GM18519 (cell line): ENCODE measurements around the gene EPC2.

ENCODE experiments used
- ATAC-seq: cut with Tn5 transposase; IDR thresholded peaks from one replicate; pipeline ENCODE4 v1.9.1; 2021; ENCODE audit warnings: mild to moderate bottlenecking, moderate library complexity; ENCODE audit not compliant: unreplicated experiment, low FRiP score

The EPC2 gene, protein sequence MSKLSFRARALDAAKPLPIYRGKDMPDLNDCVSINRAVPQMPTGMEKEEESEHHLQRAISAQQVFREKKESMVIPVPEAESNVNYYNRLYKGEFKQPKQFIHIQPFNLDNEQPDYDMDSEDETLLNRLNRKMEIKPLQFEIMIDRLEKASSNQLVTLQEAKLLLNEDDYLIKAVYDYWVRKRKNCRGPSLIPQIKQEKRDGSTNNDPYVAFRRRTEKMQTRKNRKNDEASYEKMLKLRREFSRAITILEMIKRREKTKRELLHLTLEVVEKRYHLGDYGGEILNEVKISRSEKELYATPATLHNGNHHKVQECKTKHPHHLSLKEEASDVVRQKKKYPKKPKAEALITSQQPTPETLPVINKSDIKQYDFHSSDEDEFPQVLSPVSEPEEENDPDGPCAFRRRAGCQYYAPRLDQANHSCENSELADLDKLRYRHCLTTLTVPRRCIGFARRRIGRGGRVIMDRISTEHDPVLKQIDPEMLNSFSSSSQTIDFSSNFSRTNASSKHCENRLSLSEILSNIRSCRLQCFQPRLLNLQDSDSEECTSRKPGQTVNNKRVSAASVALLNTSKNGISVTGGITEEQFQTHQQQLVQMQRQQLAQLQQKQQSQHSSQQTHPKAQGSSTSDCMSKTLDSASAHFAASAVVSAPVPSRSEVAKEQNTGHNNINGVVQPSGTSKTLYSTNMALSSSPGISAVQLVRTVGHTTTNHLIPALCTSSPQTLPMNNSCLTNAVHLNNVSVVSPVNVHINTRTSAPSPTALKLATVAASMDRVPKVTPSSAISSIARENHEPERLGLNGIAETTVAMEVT

DNA sequence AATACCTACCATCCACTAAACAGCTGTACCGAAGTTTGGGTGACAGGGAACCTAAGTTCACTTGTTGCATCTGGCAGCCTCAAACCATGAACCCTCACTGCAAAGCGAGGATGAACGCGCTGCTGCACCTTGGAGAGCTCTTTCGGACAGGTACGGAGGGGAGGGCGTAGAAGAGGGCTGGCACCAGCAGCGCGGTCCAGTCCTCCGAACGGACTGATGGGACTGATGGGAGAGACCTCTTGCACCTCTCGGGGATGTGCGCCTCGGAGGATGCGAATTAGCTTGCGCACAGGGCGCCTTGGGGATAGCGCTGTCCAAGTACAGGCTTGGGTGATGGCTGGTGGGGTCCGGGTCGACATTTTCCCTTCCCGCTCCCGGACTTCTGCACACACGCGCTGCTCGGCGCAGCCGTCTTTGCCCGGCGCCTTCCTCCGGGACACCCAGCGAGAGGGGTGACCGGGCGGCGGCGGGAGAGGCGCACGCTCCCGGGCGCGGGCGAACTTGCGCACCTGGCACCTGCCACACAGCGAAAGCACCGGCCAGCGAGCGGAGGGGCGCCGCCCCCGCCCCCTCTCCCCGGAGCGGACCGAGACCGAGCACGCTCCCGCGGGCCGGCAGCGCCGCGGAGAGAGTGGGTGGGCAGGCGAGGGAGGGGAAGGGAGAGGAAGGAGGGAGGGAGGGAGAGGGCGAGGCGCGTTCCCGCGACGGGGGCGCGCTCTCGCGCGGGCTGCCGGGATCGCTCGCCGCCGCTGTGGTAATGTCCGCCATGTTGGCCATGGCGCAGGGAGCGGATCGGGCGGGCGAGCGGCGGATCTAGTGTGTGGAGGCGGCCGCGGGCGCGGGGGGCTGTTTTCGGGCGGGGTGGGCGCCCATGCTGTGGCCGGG, at the start of gene EPC2:
Gene EPC2 (plus strand): TSS at position 754 of the 885 bp plus-strand sequence. CDS start 267 bp downstream, outside the sequence.
- ATAC-seq = peak; percentile 26

DNA sequence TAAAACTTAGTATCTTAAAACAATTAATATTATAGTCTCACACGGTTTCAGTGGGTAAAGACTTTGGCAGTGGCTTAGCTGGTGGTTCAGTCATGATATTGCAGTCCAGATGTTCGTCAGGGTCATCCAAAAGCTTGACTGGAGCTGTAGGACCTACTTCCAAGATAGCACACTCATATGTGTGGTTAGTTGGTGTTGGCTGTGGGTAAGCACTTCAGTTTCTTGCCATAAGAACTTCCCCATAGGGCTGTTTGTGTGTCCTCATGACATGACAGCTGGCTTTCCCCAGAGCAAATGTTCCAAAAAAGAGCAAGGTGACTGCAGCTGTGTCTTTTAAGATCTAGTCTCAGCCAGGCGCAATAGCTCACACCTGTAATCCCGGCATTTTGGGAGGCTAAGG, 48.5 kb upstream of the EPC2 start:
- ATAC-seq = no peak

DNA sequence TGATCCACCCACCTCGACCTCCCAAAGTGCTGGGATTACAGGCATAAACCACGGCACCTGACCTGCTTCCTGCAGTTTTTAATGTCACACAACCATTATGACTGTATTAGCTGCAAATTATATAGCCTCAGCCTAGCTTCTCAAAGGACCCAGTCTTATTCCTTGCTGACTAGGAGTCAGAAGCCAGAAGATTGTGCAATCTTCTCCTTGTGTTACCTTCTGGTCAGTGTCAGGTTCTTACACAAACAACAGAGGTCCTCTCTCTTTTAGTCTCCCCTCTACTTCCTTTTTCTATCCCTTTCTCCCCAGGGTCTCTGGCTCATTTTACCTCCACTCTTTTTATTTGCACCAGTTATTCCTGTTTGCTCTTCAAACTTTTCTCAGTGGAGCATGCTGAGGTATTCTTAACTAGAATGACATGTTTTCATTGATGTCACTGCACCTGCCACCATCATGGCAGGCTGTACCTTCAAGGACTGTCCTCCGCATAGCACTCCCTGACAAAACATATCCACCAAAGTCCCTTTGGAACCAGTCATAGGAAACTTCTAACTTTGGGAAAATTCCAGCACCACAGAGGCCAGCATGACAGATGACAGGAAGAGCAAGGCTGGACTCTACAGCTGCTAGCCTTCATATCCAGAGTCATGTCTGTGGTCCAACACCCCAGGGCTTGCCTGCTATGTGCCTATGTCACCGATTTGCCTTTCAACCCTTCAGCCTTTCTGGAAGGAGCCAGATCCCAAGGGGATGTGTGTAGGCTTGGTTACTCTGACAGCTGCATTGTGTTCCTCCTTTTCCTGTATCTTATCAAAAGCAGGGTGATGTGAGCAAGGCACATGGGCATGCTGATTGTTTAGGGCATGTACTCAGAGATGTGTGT, 45.2 kb upstream of the EPC2 start:
- ATAC-seq = no peak

DNA sequence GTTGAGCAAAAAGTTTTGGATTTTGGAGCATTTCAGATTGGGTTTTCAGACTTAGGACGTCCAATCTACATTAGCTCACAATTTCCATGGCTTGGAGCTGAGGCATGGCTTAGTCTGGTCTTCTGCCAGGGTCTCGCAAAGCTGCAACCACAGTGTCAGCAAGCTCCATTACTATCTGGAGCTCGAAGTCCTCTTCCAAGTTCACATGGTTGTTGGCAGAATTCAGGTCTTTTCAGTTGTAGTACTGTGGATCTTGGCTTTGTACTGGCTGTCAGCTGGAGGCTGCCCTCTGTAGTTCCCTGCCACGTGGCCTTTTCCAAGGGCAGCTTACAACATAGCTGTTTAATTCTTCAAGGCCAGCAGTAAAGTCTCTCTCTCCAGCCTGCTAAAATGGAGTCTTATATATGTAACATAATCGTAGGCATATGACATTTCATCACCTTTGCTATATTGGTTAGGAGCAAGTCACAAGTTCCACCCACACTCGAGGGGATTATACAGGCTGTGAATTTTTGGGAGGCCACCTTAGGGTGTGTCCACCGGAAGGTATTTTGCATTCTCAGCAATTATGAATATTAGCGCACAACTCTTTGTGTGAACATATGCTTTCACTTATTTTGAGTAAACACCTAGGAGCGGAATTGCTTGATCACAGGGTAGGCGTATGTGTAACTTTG, 41.5 kb upstream of the EPC2 start:
- no peak for ATAC-seq

DNA sequence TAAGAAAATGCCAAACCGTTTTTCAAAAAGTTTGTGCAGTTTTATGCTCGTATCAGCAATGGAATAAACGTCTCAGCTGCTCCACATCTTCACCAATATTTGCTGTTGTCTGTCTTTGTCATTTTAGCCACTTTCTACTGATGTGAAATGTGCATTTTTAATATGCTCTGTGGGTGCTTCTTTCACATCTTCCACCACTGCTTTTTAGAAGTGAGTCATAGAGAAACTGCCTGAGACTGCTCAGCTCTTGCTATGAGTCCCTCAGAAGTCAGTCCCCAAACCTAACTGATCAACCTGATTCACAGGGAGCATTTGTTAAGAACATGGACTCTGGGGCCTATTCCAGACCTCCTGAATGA, 41.0 kb upstream of the EPC2 start:
- peak; percentile 100 for ATAC-seq

DNA sequence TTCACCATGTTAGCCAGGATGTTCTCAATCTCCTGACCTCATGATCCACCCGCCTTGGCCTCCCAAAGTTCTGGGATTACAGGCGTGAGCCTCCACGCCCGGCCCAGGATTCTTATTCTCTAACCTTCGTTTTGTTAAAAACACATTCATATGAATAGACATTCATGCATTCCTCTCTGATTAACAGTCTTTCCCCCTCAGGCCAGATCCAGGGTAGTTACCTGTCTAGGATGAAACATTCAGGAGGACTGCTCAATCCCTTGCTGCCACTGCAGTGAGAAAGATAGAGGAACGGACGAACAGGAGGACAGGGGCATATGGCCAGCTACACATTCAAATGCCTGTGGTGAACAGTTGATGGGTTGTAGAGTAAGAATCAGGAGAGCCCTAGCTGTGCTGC, 39.6 kb upstream of the EPC2 start:
- ATAC-seq = no peak

DNA sequence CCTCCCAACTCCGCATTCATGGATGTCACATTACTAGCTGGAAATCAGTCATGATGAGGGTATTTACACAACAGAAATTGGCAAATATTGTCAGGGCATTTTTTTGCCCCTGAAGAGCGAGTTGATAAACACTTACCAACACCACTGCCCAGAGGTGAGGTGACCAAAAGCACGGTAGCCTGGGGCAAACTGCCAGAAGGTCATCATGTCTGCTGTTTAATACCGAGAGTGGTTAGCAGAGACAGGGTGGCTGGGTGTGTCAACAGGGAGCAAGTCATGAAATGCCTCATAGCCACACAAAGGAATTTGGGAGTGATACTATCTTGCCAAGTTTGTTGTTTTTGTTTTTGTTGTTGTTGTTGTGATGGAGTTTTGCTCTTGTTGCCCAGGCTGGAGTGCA, 37.0 kb upstream of the EPC2 start:
- no peak for ATAC-seq

DNA sequence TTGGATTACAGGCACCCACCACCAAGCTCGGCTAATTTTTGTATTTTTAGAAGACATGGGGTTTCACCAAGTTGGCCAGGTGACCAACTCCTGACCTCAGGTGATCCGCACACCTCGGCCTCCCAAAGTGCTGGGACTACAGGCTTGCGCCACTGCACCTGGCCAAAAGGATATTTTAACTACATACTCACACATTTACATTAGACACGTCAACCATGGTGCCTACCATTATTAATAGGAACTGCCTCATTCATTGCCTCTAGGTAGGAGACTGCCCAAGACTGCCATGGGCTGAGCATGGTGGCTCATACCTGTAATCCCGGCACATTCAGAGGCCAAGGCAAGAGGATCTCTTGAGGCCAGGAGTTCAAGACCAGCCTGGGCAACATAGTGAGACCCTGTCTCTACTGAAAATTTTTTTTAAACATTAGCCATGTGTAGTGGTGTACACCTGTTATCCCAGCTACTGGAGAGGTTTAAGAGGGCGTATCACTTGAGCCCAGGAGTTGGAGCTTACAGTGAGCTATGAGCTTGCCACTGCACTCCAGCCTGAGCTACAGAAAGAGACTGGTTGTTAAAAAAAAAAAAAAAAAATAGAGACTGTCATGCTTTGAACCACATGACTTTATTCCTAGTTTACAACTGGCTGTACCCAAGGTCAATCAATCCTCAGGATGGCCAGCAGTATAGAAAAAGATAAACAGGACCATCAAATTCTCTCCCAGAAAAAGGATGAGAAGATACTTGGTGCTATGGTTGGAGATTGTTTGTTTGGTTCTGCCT, 31.1 kb upstream of the EPC2 start:
- ATAC-seq = no peak

DNA sequence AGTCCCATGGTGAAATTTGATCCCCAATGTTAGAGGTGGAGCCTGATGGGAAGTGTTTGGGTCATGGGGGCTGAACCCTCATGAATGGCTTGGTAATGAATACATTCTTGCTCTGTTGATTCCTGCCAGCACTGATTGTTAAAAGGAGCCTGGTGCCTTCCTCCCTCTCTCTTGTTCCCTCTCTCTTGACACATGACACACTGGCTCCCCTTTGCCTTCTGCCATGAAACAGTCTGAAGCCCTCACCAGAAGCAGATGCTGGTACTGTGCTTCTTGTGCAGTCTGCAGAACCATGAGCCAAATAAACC, 30.6 kb upstream of the EPC2 start:
- no peak for ATAC-seq

DNA sequence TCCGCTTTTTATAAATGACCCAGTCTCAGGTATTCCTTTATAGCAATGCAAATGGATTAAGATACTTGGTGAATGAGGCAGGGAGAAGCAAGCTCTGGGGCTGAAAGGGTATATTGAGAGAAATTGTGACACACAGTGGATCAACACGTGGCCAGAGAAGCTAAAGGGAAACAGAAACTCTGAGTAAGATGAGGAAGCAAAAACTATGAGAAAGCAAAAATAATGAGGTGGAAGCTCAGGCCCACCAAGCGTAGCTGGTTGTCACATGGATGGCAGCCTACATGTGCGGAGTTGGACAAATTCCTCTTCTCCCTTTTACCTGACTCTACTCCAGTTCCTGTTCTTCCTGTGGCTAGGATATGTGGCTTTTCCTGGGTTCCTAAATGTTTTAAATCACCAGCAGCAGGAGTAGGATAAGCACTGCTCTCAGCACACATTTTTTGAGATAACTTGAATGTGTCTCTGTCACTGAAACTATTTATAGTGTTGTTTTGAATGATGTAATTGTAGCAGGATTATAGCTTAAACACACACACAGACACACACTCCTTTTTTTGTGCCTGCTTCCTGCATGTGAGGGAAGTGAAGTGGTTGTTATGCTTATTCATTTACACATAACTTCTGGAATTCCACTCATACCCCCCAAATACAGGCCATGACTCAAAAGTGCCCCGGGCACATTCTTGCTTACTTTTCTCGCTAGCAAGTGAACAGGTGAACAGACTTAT, 30.1 kb upstream of the EPC2 start:
- ATAC-seq = peak; percentile 92

DNA sequence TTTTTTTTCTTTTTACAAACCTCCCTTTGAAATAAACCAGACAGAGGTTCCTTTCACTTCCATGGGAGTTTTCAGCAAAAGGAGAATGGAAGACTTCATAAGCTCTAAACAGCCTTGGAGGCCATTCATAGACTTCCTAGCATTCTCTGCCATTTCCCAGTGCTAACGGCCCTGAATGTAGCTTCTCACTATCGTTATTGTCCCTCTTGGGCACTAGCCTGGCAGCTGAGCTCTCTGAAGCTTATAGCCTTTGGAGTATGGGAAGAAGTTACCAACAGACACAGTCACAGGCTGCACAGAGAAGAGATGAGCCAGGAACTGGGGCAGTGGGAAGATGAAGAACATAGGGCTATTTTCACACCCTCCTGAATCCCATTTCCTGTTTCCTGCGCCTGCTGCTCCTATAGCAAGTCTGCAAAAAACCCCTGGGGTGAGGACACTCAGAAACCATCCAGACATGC, 29.1 kb upstream of the EPC2 start:
- ATAC-seq = no peak

DNA sequence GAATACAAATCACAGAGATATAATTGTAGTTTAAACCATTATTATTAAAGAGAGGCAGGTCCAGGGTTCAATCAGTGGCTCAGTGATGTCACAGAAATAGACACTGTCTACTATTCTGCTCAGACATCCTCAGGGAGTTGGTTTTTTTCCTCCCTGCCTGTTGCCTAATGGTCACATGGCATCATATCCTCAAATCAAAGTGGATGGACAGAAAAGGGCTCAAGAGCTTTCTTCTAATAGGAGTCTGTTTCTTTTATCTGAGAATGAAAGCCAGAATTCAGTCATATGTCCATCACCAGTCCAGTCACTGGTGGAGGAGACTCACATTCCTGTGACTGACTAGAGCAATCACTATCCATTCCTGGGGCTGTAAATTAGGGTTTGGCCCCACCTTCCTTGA, 27.9 kb upstream of the EPC2 start:
- no peak for ATAC-seq

DNA sequence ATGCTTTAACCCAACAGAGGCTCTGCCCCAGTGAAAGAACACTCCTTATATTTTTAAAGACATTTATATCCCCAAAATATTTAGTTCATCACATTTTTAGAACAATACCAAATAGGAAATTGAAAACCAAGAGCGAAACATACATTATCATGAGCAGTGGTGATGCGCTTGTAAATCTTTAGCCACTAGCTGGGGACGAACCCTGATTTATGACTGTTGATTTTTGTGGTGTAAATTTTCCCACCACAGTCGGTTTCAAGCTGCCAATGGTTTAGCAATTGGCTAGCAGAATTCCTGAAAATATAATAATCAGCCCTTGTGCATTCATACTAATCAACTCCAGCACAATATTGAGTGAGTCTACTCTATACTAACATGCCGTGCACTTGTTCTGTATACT, 27.3 kb upstream of the EPC2 start:
- ATAC-seq = no peak

DNA sequence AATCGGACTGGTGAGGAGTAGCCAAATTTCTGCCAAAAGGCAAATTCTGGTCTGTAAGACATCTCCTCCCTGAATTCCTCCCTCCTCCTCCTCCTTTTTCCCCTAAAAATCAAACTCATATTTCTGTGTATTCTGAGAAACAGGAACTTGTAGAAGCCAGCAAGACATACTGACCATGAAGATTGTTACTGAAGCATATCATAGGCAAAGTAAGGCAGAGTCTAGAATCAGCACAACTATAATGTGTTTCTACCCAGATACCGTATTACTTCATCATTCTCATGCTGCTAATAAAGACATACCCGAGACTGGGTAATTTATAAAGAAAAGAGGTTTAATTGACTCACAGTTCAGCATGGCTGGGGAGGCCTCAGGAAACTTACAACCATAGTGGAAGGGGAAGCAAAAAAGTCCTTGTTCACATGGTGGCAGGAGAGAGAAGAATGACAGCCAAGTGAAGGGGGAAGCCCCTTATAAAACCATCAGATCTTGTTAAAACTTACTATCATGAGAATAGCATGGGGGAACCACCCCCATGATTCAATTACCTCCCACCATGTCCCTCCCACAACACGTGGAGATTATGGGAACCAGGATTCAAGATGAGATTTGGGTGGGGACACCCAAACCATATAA, 24.9 kb upstream of the EPC2 start:
- ATAC-seq = no peak

DNA sequence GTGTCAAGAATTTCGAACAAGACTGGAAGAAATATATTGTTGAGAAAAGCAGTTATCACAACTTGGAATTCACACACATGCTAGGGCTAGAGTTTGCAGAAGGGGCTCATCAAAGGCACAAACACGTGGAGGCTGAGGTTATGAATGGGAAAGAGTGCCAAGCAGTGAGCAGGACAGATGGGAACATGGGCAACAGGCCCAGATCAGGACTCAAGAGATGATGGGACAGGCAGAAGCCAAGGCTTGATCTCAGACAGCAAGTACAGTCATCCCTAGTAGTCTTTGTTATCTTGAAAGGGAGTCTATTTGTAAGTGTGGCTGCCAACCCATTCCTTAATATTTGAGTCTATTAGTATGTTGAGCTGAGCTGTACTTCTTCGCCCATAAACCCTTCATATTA, 22.2 kb upstream of the EPC2 start:
- ATAC-seq = no peak

DNA sequence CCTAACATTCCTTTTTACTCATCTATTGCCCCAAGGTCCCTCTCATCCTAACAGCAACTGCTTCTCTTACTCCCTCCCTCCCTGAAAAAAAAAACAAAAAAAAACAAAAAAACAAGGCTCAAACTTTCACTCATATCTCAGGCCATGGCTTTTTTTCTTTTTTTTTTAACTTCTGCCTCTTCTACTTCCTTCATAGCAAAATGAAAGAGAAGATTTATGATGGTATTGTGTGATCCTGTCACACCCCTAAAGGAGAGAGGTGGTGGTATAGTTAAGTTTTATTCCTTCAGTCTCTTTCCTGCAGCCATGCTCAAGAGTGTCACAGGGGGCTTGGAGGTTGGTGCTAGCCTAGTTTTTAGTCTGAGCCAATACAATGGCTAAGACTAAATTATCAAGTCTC, 21.5 kb upstream of the EPC2 start:
- no peak for ATAC-seq

DNA sequence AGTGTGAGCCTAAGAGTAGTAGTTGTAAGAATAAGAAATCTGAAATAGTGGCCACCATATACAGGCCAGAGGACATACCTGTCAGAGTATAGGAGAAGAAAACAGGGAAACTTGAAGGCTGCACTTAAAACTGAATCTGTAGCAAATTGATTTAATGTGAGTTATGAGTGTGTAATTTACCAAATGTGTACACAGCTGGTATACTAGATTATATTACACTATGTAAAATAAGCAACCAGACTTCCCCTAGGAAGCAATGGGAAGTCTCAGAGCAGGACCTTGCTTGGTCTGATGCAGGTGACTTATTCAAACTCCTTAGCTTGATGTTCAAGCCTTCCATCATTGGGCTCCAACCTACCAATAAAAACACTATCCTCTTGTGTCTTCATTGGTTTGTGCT, 17.3 kb upstream of the EPC2 start:
- ATAC-seq = no peak

DNA sequence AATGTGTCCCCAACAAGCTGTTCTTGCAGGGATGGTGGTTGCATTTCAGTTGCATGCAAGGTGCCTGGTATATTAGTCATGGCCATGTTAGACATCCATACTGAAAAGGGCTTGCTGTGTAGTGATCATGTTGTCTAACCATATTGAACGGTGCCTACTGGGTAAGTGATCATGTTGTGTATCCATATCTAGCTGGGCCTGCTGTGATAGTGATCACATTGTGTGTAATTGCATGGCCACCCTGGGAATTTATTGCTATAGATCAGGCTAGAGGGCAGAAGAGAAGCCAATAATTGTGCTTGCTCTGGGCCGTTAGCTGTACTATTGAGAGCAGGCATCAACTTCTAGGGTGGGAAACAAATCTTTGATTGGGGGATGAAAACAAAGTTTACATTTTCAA, 9.8 kb upstream of the EPC2 start:
- ATAC-seq = no peak
